ENCODE data around the gene SLC25A43.
"Not testable (repeated sequence)": the region's sequence is repeated elsewhere in the genome, so short reads cannot be mapped to it uniquely, and the experiment has no call there.

The SLC25A43 gene

GRCh38 chrX:119363391-119363790, 35.7 kb upstream of the SLC25A43 start:
- Histone ChIP-seq H3K23ac (ENCODE audit: low read length) (no peak overlapping the region), H3K14ac (ENCODE audit: low read length) (no peak overlapping the region), H4K12ac (ENCODE audit: low read depth, low read length) (no peak overlapping the region), H3K4ac (ENCODE audit: low read depth, low read length) (no peak overlapping the region), H3K79me2 (ENCODE audit: control insufficient read depth, insufficient read depth, low read length, poor library complexity) (no peaks in the 10 kb centered on the region), H2BK12ac (ENCODE audit: low read length) (no peak overlapping the region), H3K4me1 (ENCODE audit: control insufficient read depth in 1 of 2, insufficient read depth in 2 of 2, low read length in 2 of 2) (no peaks in the 10 kb centered on the region), H3K9ac (ENCODE audit: low read length) (no peak overlapping the region), H4K8ac (ENCODE audit: low read depth, low read length) (no peak overlapping the region), H2BK5ac (ENCODE audit: low read depth, low read length, poor library complexity) (no peak overlapping the region), H3K4me2 (ENCODE audit: low read length) (no peak overlapping the region), H3K18ac (ENCODE audit: low read length) (no peak overlapping the region), H3K9me3 (ENCODE audit: insufficient read depth, low read depth, low read length) (no peaks in the 10 kb centered on the region), H3K27me3 (ENCODE audit: insufficient read depth, low read length) (no peaks in the 10 kb centered on the region), H3K27ac (ENCODE audit: low read depth, low read length) (no peak overlapping the region), H2AFZ (ENCODE audit: insufficient read depth, low read length, poor library complexity) (no peak overlapping the region), H4K91ac (ENCODE audit: low read depth, low read length) (no peak overlapping the region), H2AK5ac (ENCODE audit: low read length) (no peak overlapping the region), H3K36me3 (ENCODE audit: control insufficient read depth in 1 of 2, insufficient read depth in 2 of 2, low read length in 2 of 2) (no peaks in the 10 kb centered on the region), H3K4me3 (ENCODE audit: low read depth, low read length) (no peak overlapping the region), H2BK120ac (ENCODE audit: insufficient read depth, low read length, poor library complexity) (no peak overlapping the region), H3K79me1 (ENCODE audit: low read length) (no peaks in the 10 kb centered on the region)
- no CpG with 5 or more reads among the region's 6 CpGs for WGBS (ENCODE audit: extremely low coverage, insufficient coverage, insufficient read length)
- no peak for DNase-seq

- H3K9me3 ChIP-seq (ENCODE audit: insufficient read depth, low read depth, low read length); H2BK12ac ChIP-seq (ENCODE audit: low read length): not testable (repeated sequence)
- no CpG with 5 or more reads among the region's 2 CpGs for WGBS (ENCODE audit: extremely low coverage, insufficient coverage, insufficient read length)
These were observed 27.3 kb upstream of the SLC25A43 start for GRCh38 chrX:119371861-119372260.

GRCh38 chrX:119374736-119375135, 24.4 kb upstream of the SLC25A43 start:
- Histone ChIP-seq H3K4me2 (ENCODE audit: low read length) (no peak overlapping the region), H3K4ac (ENCODE audit: low read depth, low read length) (no peak overlapping the region), H4K8ac (ENCODE audit: low read depth, low read length) (no peak overlapping the region), H3K9me3 (ENCODE audit: insufficient read depth, low read depth, low read length) (no peaks in the 10 kb centered on the region), H2BK120ac (ENCODE audit: insufficient read depth, low read length, poor library complexity) (no peak overlapping the region), H2AFZ (ENCODE audit: insufficient read depth, low read length, poor library complexity) (no peak overlapping the region), H2AK5ac (ENCODE audit: low read length) (no peak overlapping the region), H3K23ac (ENCODE audit: low read length) (no peak overlapping the region), H3K4me3 (ENCODE audit: low read depth, low read length) (no peak overlapping the region), H3K27me3 (ENCODE audit: insufficient read depth, low read length) (no peaks in the 10 kb centered on the region), H3K27ac (ENCODE audit: low read depth, low read length) (no peak overlapping the region), H2BK5ac (ENCODE audit: low read depth, low read length, poor library complexity) (no peak overlapping the region), H3K79me2 (ENCODE audit: control insufficient read depth, insufficient read depth, low read length, poor library complexity) (no peaks in the 10 kb centered on the region), H3K14ac (ENCODE audit: low read length) (no peak overlapping the region), H4K12ac (ENCODE audit: low read depth, low read length) (no peak overlapping the region), H2BK12ac (ENCODE audit: low read length) (no peak overlapping the region), H3K36me3 (ENCODE audit: control insufficient read depth in 1 of 2, insufficient read depth in 2 of 2, low read length in 2 of 2) (no peaks in the 10 kb centered on the region), H3K9ac (ENCODE audit: low read length) (no peak overlapping the region), H3K18ac (ENCODE audit: low read length) (no peak overlapping the region), H3K79me1 (ENCODE audit: low read length) (no peaks in the 10 kb centered on the region), H3K4me1 (ENCODE audit: control insufficient read depth in 1 of 2, insufficient read depth in 2 of 2, low read length in 2 of 2) (peaks cover 0 to 4% of the 10 kb centered on the region in 2 experiments), H4K91ac (ENCODE audit: low read depth, low read length) (no peak overlapping the region)
- peak; percentile 9 to 31 for DNase-seq
- no CpG with 5 or more reads among the region's 2 CpGs for WGBS (ENCODE audit: extremely low coverage, insufficient coverage, insufficient read length)

More at GRCh38 chrX:119371861-119372260, 27.3 kb upstream of the SLC25A43 start:
- not testable (repeated sequence) for H2BK5ac ChIP-seq (ENCODE audit: low read depth, low read length, poor library complexity); H2AFZ ChIP-seq (ENCODE audit: insufficient read depth, low read length, poor library complexity); H3K9ac ChIP-seq (ENCODE audit: low read length); H3K27ac ChIP-seq (ENCODE audit: low read depth, low read length); DNase-seq; H3K4me2 ChIP-seq (ENCODE audit: low read length); H3K4me1 ChIP-seq (ENCODE audit: control insufficient read depth in 1 of 2, insufficient read depth in 2 of 2, low read length in 2 of 2); H4K8ac ChIP-seq (ENCODE audit: low read depth, low read length); H4K12ac ChIP-seq (ENCODE audit: low read depth, low read length); H3K14ac ChIP-seq (ENCODE audit: low read length); H3K79me2 ChIP-seq (ENCODE audit: control insufficient read depth, insufficient read depth, low read length, poor library complexity); H3K36me3 ChIP-seq (ENCODE audit: control insufficient read depth in 1 of 2, insufficient read depth in 2 of 2, low read length in 2 of 2); H3K18ac ChIP-seq (ENCODE audit: low read length); H3K4me3 ChIP-seq (ENCODE audit: low read depth, low read length); H3K79me1 ChIP-seq (ENCODE audit: low read length); H2BK120ac ChIP-seq (ENCODE audit: insufficient read depth, low read length, poor library complexity); H3K27me3 ChIP-seq (ENCODE audit: insufficient read depth, low read length); H3K23ac ChIP-seq (ENCODE audit: low read length); H4K91ac ChIP-seq (ENCODE audit: low read depth, low read length); H2AK5ac ChIP-seq (ENCODE audit: low read length); H3K4ac ChIP-seq (ENCODE audit: low read depth, low read length)

DNA sequence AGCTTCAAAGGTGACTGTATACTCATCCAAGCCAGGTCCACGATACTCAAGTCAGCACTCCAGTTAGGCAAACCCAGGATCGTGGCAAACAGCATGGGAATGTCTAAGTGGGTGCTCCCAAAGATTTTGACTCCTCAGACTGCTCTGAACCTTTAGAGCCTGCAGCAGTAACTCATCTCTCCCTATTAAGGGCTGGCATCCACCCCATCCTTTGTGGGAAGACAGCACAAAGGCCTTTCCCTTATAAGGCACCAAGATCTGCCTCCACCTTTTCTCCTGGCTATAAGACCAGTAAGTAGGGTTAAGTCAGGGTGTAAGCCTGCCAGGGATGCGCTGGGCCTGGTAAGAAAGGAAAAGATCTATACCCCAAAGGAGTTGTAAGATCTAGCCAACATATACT, 23.6 kb upstream of the SLC25A43 start:
- no peak overlapping the region for H2BK120ac ChIP-seq (ENCODE audit: insufficient read depth, low read length, poor library complexity)
- H3K23ac ChIP-seq (ENCODE audit: low read length): no peak overlapping the region
- WGBS (ENCODE audit: extremely low coverage, insufficient coverage, insufficient read length): no CpG with 5 or more reads among the region's 3 CpGs
- no peak overlapping the region for H3K18ac ChIP-seq (ENCODE audit: low read length)
- no peaks in the 10 kb centered on the region for H3K9me3 ChIP-seq (ENCODE audit: insufficient read depth, low read depth, low read length)
- H3K14ac ChIP-seq (ENCODE audit: low read length): no peak overlapping the region
- H4K91ac ChIP-seq (ENCODE audit: low read depth, low read length): no peak overlapping the region
- H2BK5ac ChIP-seq (ENCODE audit: low read depth, low read length, poor library complexity): no peak overlapping the region
- H2AFZ ChIP-seq (ENCODE audit: insufficient read depth, low read length, poor library complexity): no peak overlapping the region
- H2BK12ac ChIP-seq (ENCODE audit: low read length): no peak overlapping the region
- H3K4me1 ChIP-seq (ENCODE audit: control insufficient read depth in 1 of 2, insufficient read depth in 2 of 2, low read length in 2 of 2): peaks cover 0 to 4% of the 10 kb centered on the region in 2 experiments
- H4K12ac ChIP-seq (ENCODE audit: low read depth, low read length): no peak overlapping the region
- H2AK5ac ChIP-seq (ENCODE audit: low read length): no peak overlapping the region
- no peak overlapping the region for H3K27ac ChIP-seq (ENCODE audit: low read depth, low read length)
- no peak overlapping the region for H3K4me2 ChIP-seq (ENCODE audit: low read length)
- H3K9ac ChIP-seq (ENCODE audit: low read length): no peak overlapping the region
- H3K4ac ChIP-seq (ENCODE audit: low read depth, low read length): no peak overlapping the region
- H4K8ac ChIP-seq (ENCODE audit: low read depth, low read length): no peak overlapping the region
- H3K79me2 ChIP-seq (ENCODE audit: control insufficient read depth, insufficient read depth, low read length, poor library complexity): no peaks in the 10 kb centered on the region
- H3K4me3 ChIP-seq (ENCODE audit: low read depth, low read length): no peak overlapping the region
- no peaks in the 10 kb centered on the region for H3K36me3 ChIP-seq (ENCODE audit: control insufficient read depth in 1 of 2, insufficient read depth in 2 of 2, low read length in 2 of 2)
- DNase-seq: no peak
- H3K27me3 ChIP-seq (ENCODE audit: insufficient read depth, low read length): no peaks in the 10 kb centered on the region
- H3K79me1 ChIP-seq (ENCODE audit: low read length): no peaks in the 10 kb centered on the region
